Amniotic epithelial cell (primary cell): Measurements from ENCODE around the gene TGM4.
"Not testable (repeated sequence)": the region's sequence is repeated elsewhere in the genome, so short reads cannot be mapped to it uniquely, and the experiment has no call there.

Experiments
- DNase-seq: peaks from one replicate; pipeline ENCODE4 v3.0.0-alpha.2; 2010; ENCODE audit warnings: low read depth

Gene TGM4

GRCh38 chr3:44915702-44916438 is 41.5 kb downstream of the TGM4 start:
- peak; percentile 33 for DNase-seq

- no peak for DNase-seq
These were observed 43.7 kb downstream of the TGM4 start for GRCh38 chr3:44918087-44918486.

- DNase-seq = no peak
These were observed 44.2 kb downstream of the TGM4 start for GRCh38 chr3:44918581-44918980.

- DNase-seq = no peak
These were observed 45.7 kb downstream of the TGM4 start for GRCh38 chr3:44920081-44920480.

GRCh38 chr3:44923632-44924456 is 49.4 kb downstream of the TGM4 start:
- DNase-seq = no peak

GRCh38 chr3:44924457-44925084 is 50.2 kb downstream of the TGM4 start:
- no peak for DNase-seq

GRCh38 chr3:44926172-44926571 is 51.8 kb downstream of the TGM4 start:
- no peak for DNase-seq

- DNase-seq = no peak
These were observed 52.5 kb downstream of the TGM4 start for GRCh38 chr3:44926921-44927320.

- DNase-seq = no peak
These were observed 53.0 kb downstream of the TGM4 start for GRCh38 chr3:44927371-44927770.

- DNase-seq = no peak
These were observed 55.4 kb downstream of the TGM4 start for GRCh38 chr3:44929782-44930181.

GRCh38 chr3:44930911-44931310 is 56.5 kb downstream of the TGM4 start:
- no peak for DNase-seq

GRCh38 chr3:44931791-44932190 is 57.4 kb downstream of the TGM4 start:
- DNase-seq = no peak

GRCh38 chr3:44932271-44932670 is 57.9 kb downstream of the TGM4 start:
- DNase-seq = no peak

GRCh38 chr3:44932986-44933944 is 58.9 kb downstream of the TGM4 start:
- no peak for DNase-seq

- DNase-seq = no peak
These were observed 65.2 kb downstream of the TGM4 start for GRCh38 chr3:44939581-44940036.

- DNase-seq = peak; percentile 57
These were observed 68.0 kb downstream of the TGM4 start for GRCh38 chr3:44942202-44942921.

- peak; percentile 53 for DNase-seq
These were observed 73.8 kb downstream of the TGM4 start for GRCh38 chr3:44948239-44948638.

GRCh38 chr3:44949770-44950169 is 75.4 kb downstream of the TGM4 start:
- not testable (repeated sequence) for DNase-seq

GRCh38 chr3:44950275-44950734 is 75.9 kb downstream of the TGM4 start:
- no peak for DNase-seq

GRCh38 chr3:44952689-44953088 is 78.3 kb downstream of the TGM4 start:
- DNase-seq = no peak

- DNase-seq = peak; percentile 20
These were observed 79.9 kb downstream of the TGM4 start for GRCh38 chr3:44954304-44954703.
